Body of pancreas (tissue), 4 donors: ENCODE data around the gene CRYM.

Source experiments
- POLR2A ChIP-seq, 3 donors: fragments of 450-650 bp; IDR thresholded peaks; one replicate each; pipeline ENCODE4 v1.6.1; 2016; ENCODE audit warnings: antibody characterized with exemption in 3 of 3, mild to moderate bottlenecking in 2 of 3
- TF ChIP-seq, protein P1 (sequence below), 7 experiments: fragments of 450-650 bp in 4 of 7; fragments of 200-600 bp in 3 of 7; sonication (generic) in 3 of 7; IDR thresholded peaks; one replicate each; pipeline ENCODE4 v1.5.1; 2016 to 2019; ENCODE audit warnings: antibody characterized with exemption in 7 of 7

DNA sequence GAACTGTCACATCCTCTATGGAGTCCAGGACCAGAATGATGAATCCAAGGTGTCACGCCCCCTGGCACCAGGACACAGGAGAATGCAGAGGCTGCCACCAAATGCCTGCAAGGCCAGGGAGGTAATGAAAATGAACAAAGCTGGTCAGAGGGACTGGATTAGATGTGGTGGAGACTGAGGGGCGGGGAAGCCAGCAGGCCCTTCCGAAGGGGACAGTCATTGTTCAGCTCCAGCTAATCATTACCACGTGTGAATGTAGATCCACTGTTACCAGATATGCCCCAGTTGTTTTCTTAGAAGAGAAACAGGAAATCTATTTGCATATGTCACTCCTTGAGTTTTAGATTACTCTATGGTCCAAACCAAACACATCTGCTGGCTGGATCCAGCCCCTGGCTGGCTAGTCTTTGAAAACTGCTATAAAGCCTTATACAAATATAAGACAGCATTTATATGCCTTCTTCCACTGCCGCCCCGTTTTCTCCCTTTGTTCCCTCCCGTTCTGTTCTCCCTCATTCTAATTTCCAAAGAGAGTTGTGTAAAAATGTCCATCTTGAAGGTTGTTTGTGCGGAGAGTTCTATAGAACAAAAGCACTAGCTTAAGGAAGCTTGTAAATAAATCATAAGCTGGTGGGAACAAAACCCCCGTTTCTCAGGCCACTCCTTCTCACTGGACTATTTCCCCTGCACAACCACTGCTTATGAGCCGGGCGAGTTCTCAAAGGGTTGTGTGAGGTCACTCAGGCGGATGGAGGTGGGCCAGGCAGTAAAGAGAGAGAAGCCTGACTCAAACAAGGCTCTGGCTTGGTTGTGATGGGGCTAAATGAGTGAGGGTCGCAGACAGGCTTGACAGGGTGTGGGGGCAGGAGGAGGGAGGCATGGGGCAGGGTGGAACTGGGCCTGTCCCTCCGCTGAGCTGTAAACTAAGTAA lies 14.2 kb downstream of the CRYM start:
- TF ChIP-seq, protein P1, sequence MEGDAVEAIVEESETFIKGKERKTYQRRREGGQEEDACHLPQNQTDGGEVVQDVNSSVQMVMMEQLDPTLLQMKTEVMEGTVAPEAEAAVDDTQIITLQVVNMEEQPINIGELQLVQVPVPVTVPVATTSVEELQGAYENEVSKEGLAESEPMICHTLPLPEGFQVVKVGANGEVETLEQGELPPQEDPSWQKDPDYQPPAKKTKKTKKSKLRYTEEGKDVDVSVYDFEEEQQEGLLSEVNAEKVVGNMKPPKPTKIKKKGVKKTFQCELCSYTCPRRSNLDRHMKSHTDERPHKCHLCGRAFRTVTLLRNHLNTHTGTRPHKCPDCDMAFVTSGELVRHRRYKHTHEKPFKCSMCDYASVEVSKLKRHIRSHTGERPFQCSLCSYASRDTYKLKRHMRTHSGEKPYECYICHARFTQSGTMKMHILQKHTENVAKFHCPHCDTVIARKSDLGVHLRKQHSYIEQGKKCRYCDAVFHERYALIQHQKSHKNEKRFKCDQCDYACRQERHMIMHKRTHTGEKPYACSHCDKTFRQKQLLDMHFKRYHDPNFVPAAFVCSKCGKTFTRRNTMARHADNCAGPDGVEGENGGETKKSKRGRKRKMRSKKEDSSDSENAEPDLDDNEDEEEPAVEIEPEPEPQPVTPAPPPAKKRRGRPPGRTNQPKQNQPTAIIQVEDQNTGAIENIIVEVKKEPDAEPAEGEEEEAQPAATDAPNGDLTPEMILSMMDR (IDR thresholded peaks at IDR 0.05): no peak
- TF ChIP-seq POLR2A (IDR thresholded peaks at IDR 0.05): no peak
